Dendritic cell treated with granulocyte-macrophage colony-stimulating factor and Interleukin-4, amounts not matched to agents 40 ng/mL and 50 ng/mL, for 4 days (primary cell): Measurements from ENCODE around the gene CRTAP.
"Not testable (repeated sequence)": the region's sequence is repeated elsewhere in the genome, so short reads cannot be mapped to it uniquely, and the experiment has no call there.

Source experiments
- H3K27ac Mint-ChIP-seq: one replicate; pipeline ENCODE4 v1.8.0; 2022; ENCODE audit warnings: mild to moderate bottlenecking, mixed read lengths
- H3K27me3 Mint-ChIP-seq: one replicate; pipeline ENCODE4 v1.8.0; 2022; ENCODE audit warnings: mild to moderate bottlenecking, mixed read lengths
- H3K36me3 Mint-ChIP-seq: one replicate; pipeline ENCODE4 v1.8.0; 2022; ENCODE audit warnings: low read depth, mixed read lengths
- H3K4me1 Mint-ChIP-seq: one replicate; pipeline ENCODE4 v1.8.0; 2022; ENCODE audit warnings: low read depth, mixed read lengths
- H3K4me3 Mint-ChIP-seq: one replicate; pipeline ENCODE4 v1.8.0; 2022; ENCODE audit warnings: mild to moderate bottlenecking, moderate library complexity, mixed read lengths
- H3K9me3 Mint-ChIP-seq: one replicate; pipeline ENCODE4 v1.8.0; 2022; ENCODE audit warnings: mixed read lengths
- intact Hi-C: fragments of 100-400 bp; cut with micrococcal nuclease; formaldehyde crosslinking; loops from one replicate; pipeline ENCODE4 v1.15.0; 2022

The CRTAP gene

GRCh38 chr3:33162621-33163020 is 48.8 kb downstream of the CRTAP start:
- H3K27ac Mint-ChIP-seq, H3K27me3 Mint-ChIP-seq, H3K4me3 Mint-ChIP-seq, H3K36me3 Mint-ChIP-seq, intact Hi-C loops, H3K9me3 Mint-ChIP-seq: not testable (repeated sequence)
- peaks cover 21% of the 10 kb centered on the region for H3K4me1 Mint-ChIP-seq

DNA sequence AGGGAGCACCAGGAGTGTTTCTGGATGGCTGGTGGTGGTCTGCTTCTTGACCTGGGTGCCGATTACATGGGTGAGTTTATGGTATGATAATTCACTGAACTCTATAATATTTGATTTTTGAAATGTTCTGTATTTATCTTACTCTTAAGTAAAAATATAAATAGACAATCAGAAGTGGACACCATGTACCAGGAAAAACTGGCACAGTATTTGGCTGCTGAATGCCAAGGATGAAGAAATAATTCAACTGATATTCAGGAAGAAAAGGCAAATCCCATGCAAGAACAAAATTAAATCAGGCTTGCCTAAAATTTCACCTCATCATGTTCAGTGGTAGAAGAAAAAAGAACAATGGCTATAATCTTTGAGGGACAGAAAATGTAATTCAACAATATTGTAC is 51.6 kb downstream of the CRTAP start:
- H3K9me3 Mint-ChIP-seq: no peaks in the 10 kb centered on the region
- no peaks in the 10 kb centered on the region for H3K36me3 Mint-ChIP-seq
- peaks cover 6% of the 10 kb centered on the region for H3K4me1 Mint-ChIP-seq
- no peak overlapping the region for H3K27ac Mint-ChIP-seq
- H3K4me3 Mint-ChIP-seq: no peak overlapping the region
- no peaks in the 10 kb centered on the region for H3K27me3 Mint-ChIP-seq
- intact Hi-C loops: no loop called here

DNA sequence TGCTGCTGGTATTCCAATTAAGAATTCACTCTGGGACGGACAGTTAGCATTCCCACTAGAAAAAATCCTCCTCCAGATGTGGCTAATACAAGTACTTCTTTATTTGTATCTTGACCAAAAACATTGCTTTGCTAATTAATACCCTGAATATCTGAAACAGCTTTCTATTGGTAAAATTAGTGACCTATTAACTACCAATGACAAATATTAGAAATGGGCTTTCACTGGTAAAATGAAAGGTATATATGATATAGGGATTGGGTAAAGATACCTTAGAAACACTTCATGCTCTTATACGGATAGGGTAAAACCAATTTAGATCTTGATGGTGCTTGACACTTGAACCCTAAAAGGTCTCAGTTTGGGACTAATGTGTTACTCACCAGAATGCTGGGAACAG is 52.3 kb downstream of the CRTAP start:
- no peaks in the 10 kb centered on the region for H3K9me3 Mint-ChIP-seq
- intact Hi-C loops: no loop called here
- no peaks in the 10 kb centered on the region for H3K27me3 Mint-ChIP-seq
- H3K36me3 Mint-ChIP-seq: no peaks in the 10 kb centered on the region
- H3K4me3 Mint-ChIP-seq: no peak overlapping the region
- peaks cover 6% of the 10 kb centered on the region for H3K4me1 Mint-ChIP-seq
- H3K27ac Mint-ChIP-seq: no peak overlapping the region

DNA sequence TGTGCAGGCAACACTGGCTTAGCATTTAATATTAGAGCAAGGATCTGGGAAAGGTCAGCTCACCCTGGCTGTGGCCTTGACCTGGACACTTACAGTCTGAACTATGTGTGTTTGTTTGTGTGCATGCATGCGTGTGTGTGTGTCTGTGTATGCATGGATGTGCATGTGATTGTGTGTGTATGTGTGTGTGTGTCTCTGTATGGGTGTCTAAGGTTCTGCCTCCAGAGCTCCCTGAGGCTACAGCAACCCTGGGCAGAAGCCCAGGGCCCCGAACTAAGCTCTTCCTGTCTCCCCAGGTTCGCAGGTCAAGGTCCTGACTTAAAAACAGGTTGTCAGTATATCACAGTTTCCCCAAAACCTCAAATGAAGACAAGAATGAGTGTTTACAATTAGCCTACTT is 53.5 kb downstream of the CRTAP start:
- H3K27me3 Mint-ChIP-seq: no peaks in the 10 kb centered on the region
- no peaks in the 10 kb centered on the region for H3K9me3 Mint-ChIP-seq
- H3K4me3 Mint-ChIP-seq: no peak overlapping the region
- H3K4me1 Mint-ChIP-seq: peaks cover 11% of the 10 kb centered on the region
- H3K36me3 Mint-ChIP-seq: no peaks in the 10 kb centered on the region
- intact Hi-C loops: no loop called here
- H3K27ac Mint-ChIP-seq: no peak overlapping the region

DNA sequence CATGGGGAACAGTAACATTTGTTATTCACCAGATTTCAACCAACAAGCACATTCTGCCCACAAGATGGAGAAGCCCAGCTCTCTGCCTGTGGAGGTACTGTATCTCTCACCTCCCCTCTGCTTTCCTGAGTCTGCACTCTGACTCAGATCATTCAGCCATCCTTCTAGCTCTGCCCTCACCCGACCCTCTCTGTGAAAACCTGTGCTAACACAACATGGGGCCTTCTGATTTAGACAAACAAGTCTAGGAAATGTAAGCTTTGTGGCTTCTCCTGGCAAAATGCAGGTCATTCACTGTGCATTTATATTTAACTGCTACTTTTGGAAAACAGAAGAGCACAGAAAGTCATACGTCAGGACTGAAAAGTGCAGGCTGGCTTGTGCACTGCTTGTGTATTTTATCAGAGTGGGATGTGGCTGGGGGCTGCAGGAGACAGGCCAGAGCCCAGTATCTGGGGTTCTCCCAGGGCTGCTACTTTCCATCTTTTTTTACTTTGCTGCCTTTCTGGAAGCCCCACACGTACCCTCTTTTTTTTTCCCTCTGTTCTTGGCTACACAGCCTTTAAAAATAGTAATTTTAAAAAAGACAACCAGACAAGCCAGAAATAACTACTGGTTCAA is 54.0 kb downstream of the CRTAP start:
- no peaks in the 10 kb centered on the region for H3K9me3 Mint-ChIP-seq
- H3K27me3 Mint-ChIP-seq: no peaks in the 10 kb centered on the region
- intact Hi-C loops: no loop called here
- no peaks in the 10 kb centered on the region for H3K36me3 Mint-ChIP-seq
- peaks cover 11% of the 10 kb centered on the region for H3K4me1 Mint-ChIP-seq
- no peak overlapping the region for H3K27ac Mint-ChIP-seq
- no peak overlapping the region for H3K4me3 Mint-ChIP-seq

- H3K27ac Mint-ChIP-seq: no peak overlapping the region
- H3K4me1 Mint-ChIP-seq: peaks cover 6% of the 10 kb centered on the region
- H3K36me3 Mint-ChIP-seq: no peaks in the 10 kb centered on the region
- intact Hi-C loops: no loop called here
- H3K9me3 Mint-ChIP-seq: no peaks in the 10 kb centered on the region
- H3K27me3 Mint-ChIP-seq: no peaks in the 10 kb centered on the region
- no peak overlapping the region for H3K4me3 Mint-ChIP-seq
Measured at GRCh38 chr3:33170531-33170930, 56.7 kb downstream of the CRTAP start.

DNA sequence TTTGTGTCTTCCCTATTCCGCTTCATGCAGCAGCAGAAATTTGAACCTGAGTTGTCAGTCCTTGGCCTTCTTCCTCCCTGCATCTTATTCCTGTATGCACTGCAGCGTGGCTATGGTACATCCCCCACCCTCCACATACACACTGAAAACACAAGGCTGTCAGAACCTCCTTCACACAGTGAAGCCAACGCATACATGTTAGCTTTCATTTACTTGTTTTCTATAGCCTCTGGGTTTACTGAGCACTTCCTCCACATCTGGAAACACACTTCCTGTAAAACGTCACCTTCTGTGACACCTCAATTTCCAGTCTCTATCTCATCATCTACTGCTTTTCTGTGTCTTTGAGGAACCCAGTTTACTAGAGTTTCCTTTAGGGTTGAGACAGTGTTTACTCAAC is 57.8 kb downstream of the CRTAP start:
- no peaks in the 10 kb centered on the region for H3K36me3 Mint-ChIP-seq
- no peaks in the 10 kb centered on the region for H3K27me3 Mint-ChIP-seq
- H3K4me3 Mint-ChIP-seq: no peak overlapping the region
- H3K9me3 Mint-ChIP-seq: no peaks in the 10 kb centered on the region
- peaks cover 6% of the 10 kb centered on the region for H3K4me1 Mint-ChIP-seq
- H3K27ac Mint-ChIP-seq: no peak overlapping the region
- intact Hi-C loops: no loop called here

- H3K36me3 Mint-ChIP-seq: no peaks in the 10 kb centered on the region
- H3K4me1 Mint-ChIP-seq: peaks cover 6% of the 10 kb centered on the region
- no peaks in the 10 kb centered on the region for H3K9me3 Mint-ChIP-seq
- H3K27me3 Mint-ChIP-seq: no peaks in the 10 kb centered on the region
- H3K4me3 Mint-ChIP-seq: no peak overlapping the region
- intact Hi-C loops: no loop called here
- no peak overlapping the region for H3K27ac Mint-ChIP-seq
Measured at GRCh38 chr3:33173103-33173502, 59.3 kb downstream of the CRTAP start.

DNA sequence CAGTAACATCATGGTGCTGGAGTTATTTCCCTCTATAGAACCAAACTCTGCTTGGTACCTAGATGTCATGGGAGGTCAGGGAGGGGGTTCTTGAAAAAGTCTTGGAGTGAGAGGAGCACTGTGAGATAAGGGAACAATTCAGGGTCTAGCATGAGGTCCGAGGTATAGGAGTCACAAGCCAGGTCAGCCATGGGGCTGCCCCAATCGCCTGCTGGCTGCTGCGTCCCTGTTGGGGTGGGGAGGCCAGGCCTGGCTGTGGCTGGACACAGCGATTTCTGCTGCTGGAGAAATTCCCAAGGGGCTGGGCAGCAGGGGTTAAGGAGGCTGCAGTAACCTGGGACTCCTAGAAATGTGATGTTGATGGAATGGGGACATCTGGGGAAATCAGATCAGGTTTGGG is 59.9 kb downstream of the CRTAP start:
- no peak overlapping the region for H3K4me3 Mint-ChIP-seq
- no peaks in the 10 kb centered on the region for H3K9me3 Mint-ChIP-seq
- H3K27ac Mint-ChIP-seq: no peak overlapping the region
- no peaks in the 10 kb centered on the region for H3K36me3 Mint-ChIP-seq
- intact Hi-C loops: no loop called here
- peaks cover 6% of the 10 kb centered on the region for H3K4me1 Mint-ChIP-seq
- no peaks in the 10 kb centered on the region for H3K27me3 Mint-ChIP-seq

GRCh38 chr3:33174095-33174494 is 60.3 kb downstream of the CRTAP start:
- Mint-ChIP-seq H3K4me1 (peaks cover 6% of the 10 kb centered on the region), H3K9me3 (no peaks in the 10 kb centered on the region), H3K27me3 (no peaks in the 10 kb centered on the region), H3K4me3 (no peak overlapping the region), H3K36me3 (no peaks in the 10 kb centered on the region), H3K27ac (no peak overlapping the region)
- intact Hi-C loops: no loop called here

- Mint-ChIP-seq H3K4me1 (peaks cover 6% of the 10 kb centered on the region), H3K27ac (no peak overlapping the region), H3K27me3 (no peaks in the 10 kb centered on the region), H3K9me3 (no peaks in the 10 kb centered on the region), H3K36me3 (no peaks in the 10 kb centered on the region), H3K4me3 (no peak overlapping the region)
- intact Hi-C loops: no loop called here
Measured at GRCh38 chr3:33174711-33175414, 61.0 kb downstream of the CRTAP start.

DNA sequence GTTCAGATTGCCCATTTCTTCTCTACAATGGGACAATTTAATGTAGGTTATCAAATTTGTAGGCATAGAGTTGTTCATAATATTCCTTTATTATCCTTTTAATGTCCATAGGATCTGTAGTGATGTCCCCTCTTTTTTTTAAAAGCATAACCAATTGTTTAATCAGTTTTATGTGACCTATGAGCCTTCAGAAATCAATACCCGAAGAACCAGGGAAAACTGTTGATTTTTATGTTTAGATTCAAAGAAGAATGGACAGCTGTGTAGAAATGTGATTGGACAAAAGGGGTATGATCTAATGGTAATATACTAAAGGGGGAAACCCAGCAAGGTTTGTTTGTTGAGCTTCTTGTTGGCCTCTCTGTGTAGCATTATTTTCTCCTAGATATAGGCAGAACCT is 65.3 kb downstream of the CRTAP start:
- no peaks in the 10 kb centered on the region for H3K36me3 Mint-ChIP-seq
- no peaks in the 10 kb centered on the region for H3K4me1 Mint-ChIP-seq
- H3K27me3 Mint-ChIP-seq: no peaks in the 10 kb centered on the region
- no peak overlapping the region for H3K27ac Mint-ChIP-seq
- intact Hi-C loops: no loop called here
- no peak overlapping the region for H3K4me3 Mint-ChIP-seq
- peaks cover 8% of the 10 kb centered on the region for H3K9me3 Mint-ChIP-seq

DNA sequence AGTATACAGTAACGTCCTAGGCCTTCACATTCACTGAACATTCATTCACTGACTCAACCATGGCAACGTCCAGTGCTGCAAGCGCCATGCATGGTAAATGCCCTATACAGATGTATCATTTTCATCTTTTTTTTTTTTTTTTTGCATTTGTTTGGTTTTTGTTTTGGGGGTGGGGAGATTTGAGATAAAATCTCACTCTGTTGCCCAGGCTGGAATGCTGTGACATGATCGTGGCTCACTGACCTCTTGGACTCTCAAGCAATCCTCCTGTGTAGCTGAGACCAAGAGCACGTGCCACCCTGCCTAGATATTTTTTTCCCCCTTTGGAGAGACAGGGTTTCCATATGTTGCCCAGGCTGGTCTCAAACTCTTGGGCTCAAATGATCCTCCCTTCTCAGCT is 67.4 kb downstream of the CRTAP start:
- Mint-ChIP-seq H3K4me3 (no peak overlapping the region), H3K9me3 (peaks cover 8% of the 10 kb centered on the region), H3K27ac (no peak overlapping the region), H3K4me1 (no peaks in the 10 kb centered on the region), H3K36me3 (no peaks in the 10 kb centered on the region), H3K27me3 (peaks cover 2% of the 10 kb centered on the region)
- intact Hi-C loops: no loop called here

DNA sequence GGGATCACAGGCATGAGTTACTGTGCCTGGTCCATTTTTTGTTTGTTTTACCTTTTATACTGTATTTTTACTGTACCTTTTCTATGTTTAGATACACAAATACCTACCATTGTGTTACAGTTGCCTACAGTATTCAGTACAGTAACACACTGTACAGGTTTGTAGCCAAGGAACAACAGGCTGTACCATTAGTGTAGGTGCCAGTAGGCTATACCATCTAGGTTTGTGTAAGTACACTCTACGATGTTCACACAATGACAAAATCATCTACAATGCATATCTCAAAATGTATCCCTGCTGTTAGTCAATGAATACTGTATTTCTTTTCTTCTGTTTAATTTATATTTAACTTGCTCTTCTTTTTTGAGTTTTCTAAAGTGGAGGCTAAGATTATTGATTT is 67.8 kb downstream of the CRTAP start:
- H3K36me3 Mint-ChIP-seq, intact Hi-C loops, H3K27me3 Mint-ChIP-seq, H3K27ac Mint-ChIP-seq, H3K4me3 Mint-ChIP-seq, H3K4me1 Mint-ChIP-seq, H3K9me3 Mint-ChIP-seq: not testable (repeated sequence)

DNA sequence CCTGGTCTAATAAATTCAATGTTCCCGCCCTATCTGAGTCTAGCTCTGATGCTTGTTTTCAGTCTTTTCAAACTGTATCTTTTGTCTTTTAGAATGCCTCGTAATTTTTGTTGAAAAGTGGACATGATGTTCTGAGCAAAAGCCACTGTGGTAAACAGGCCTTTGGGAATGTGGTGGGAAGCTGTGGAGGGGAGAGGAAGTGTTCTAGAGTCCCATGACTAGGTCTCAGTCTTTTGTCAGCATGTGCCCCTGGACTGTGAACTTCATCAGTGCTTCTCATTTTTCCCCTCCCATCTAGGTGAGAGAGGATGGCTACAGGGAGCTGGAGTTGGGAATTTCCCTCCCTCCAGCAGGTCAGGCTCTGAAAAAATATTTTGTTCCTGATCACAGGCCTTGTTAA is 71.0 kb downstream of the CRTAP start:
- Mint-ChIP-seq H3K4me3 (no peak overlapping the region), H3K9me3 (peaks cover 8% of the 10 kb centered on the region), H3K4me1 (no peaks in the 10 kb centered on the region), H3K36me3 (no peaks in the 10 kb centered on the region), H3K27ac (no peak overlapping the region), H3K27me3 (peaks cover 3% of the 10 kb centered on the region)
- intact Hi-C loops: no loop called here
